ENCODE measurements around the gene RCSD1.
A peak's percentile ranks its signal among the peaks of the same experiment; 100 is the strongest.

Gene RCSD1

DNA sequence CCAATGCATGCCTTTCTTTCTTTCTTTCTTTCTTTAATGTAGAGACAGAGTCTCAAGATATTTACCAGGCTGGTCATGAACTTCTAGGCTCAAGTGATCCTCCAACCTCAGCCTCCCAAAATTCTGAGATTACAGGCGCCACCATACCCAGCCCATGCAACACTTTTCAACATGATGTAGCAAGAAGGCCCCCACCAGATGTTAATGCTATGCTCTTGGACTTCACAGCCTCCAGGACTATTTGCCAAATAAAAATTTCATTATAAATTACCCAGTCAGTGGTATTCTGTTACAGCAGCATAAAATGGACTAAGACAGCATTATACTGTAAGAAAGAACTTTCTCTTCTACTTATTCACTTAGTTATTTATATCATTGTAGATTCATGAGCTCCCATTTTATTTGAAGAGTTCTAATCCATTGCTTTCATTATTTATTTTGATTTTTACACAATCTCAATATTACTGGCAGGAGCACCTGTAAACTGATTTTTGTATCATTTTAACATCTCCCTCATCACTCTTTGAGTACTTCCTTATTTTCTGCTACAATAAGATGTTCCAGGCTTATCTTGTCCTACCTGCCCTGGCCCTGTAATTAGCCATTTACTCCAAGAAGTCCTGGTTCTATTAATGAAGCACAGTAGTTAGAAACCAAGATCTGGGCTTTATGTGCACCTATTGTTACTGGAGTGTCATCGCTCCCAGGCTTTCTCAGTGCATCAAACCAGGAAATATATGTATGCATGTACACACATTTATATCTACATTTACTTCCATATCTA is 4.8 kb upstream of the RCSD1 start:
- TF ChIP-seq CTCF (IDR thresholded peaks at IDR 0.05; ENCODE audit: borderline replicate concordance, insufficient read depth, low read depth, low read length) = no peak
- H3K4me3 ChIP-seq (ENCODE audit: low read depth, low read length) = no peak overlapping the region

- peak overlapping the region; percentile 36 for H3K4me3 ChIP-seq (ENCODE audit: low read depth, low read length)
- TF ChIP-seq CTCF (IDR thresholded peaks at IDR 0.05; ENCODE audit: borderline replicate concordance, insufficient read depth, low read depth, low read length) = no peak
Observed at GRCh38 chr1:167627615-167627864, 2.5 kb upstream of the RCSD1 start.

- H3K4me3 ChIP-seq (ENCODE audit: low read depth, low read length) = peak overlapping the region; percentile 88
- no peak for TF ChIP-seq CTCF (IDR thresholded peaks at IDR 0.05; ENCODE audit: borderline replicate concordance, insufficient read depth, low read depth, low read length)
Observed at GRCh38 chr1:167627865-167628641, 2.0 kb upstream of the RCSD1 start.

GRCh38 chr1:167628741-167629515 is 1.1 kb upstream of the RCSD1 start:
- peak overlapping the region; percentile 88 for H3K4me3 ChIP-seq (ENCODE audit: low read depth, low read length)
- TF ChIP-seq CTCF (IDR thresholded peaks at IDR 0.05; ENCODE audit: borderline replicate concordance, insufficient read depth, low read depth, low read length) = no peak

- TF ChIP-seq CTCF (IDR thresholded peaks at IDR 0.05; ENCODE audit: borderline replicate concordance, insufficient read depth, low read depth, low read length) = no peak
- peak overlapping the region; percentile 88 for H3K4me3 ChIP-seq (ENCODE audit: low read depth, low read length)
Observed at GRCh38 chr1:167630568-167631385, 745 bp downstream of the RCSD1 start.

DNA sequence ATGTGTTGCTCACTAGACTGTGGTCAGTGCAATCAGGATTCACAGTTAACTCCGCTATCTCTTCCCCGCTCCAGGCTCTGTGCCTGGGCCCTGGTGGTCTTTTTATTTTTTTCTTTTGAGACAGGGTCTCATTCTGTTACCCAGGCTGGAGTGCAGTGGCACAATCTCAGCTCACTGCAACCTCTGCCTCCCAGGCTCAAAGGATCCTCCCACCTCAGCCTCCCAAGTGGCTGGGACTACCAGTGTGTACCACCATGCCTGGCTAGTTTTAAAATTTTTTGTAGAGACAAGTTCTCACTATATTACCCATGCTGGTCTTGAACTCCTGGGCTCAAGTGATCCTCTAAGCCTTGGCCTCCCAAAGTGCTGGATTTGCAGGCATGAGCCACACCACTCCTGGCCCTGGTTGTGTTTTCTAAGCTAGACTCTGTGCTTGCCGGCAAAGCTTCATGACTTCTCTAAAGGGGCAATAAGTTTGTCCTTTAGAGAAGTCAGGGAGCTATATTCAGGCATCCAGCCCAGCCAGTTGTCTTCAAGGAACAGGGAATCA is 1.4 kb downstream of the RCSD1 start:
- H3K4me3 ChIP-seq (ENCODE audit: low read depth, low read length) = peak overlapping the region; percentile 88
- TF ChIP-seq CTCF (IDR thresholded peaks at IDR 0.05; ENCODE audit: borderline replicate concordance, insufficient read depth, low read depth, low read length) = no peak
